Lower lobe of right lung (tissue), 2 donors: Measurements from ENCODE around the gene FAM120A. TPM values are rescaled to one million over a fixed set of nuclear protein-coding genes. Genes with fewer than 3 reads are reported as not detected.

Source experiments
- ATAC-seq, 2 donors: fragments of 200-7000 bp; cut with Tn5 transposase; one replicate each; pipeline ENCODE4 v1.9.1; 2020 to 2022; ENCODE audit warnings: mild to moderate bottlenecking in 2 of 2, moderate library complexity in 2 of 2
- DNase-seq: peaks from one replicate; pipeline ENCODE4 v3.0.0-alpha.2; 2020
- H3K27ac ChIP-seq: fragments of 200-600 bp; one replicate; pipeline ENCODE4 v1.8.0; 2022
- H3K27me3 ChIP-seq: fragments of 200-600 bp; one replicate; pipeline ENCODE4 v1.8.0; 2022; ENCODE audit warnings: low read depth
- H3K36me3 ChIP-seq: fragments of 200-600 bp; one replicate; pipeline ENCODE4 v1.8.0; 2022; ENCODE audit warnings: mild to moderate bottlenecking
- H3K4me1 ChIP-seq: fragments of 200-600 bp; one replicate; pipeline ENCODE4 v1.8.0; 2022
- H3K4me3 ChIP-seq: fragments of 200-600 bp; one replicate; pipeline ENCODE4 v1.8.0; 2022; ENCODE audit warnings: mild to moderate bottlenecking
- H3K9me3 ChIP-seq: fragments of 200-600 bp; one replicate; pipeline ENCODE4 v1.8.0; 2022
- CTCF ChIP-seq: fragments of 200-600 bp; IDR thresholded peaks from one replicate; pipeline ENCODE4 v1.8.0; 2022; ENCODE audit warnings: antibody characterized with exemption, mild to moderate bottlenecking
- intact Hi-C: fragments of 100-400 bp; cut with DNase I; formaldehyde crosslinking; loops from one replicate; pipeline ENCODE4 v1.11.0; 2022
- total RNA-seq: library from RNA; stranded (reverse); fragmentation: NEBNext Ultra II Directional; extraction: Animal tissue kit (Norgen Biotek cat#: 25700); gene quantifications from one replicate; pipeline ENCODE4 v1.2.1, GENCODE V29; 2021
- donor health status: DM: no; HTN: yes; CAD: no; lungs with severe emphysema.

FAM120A gene
- total RNA-seq, 1 donor from 2014 or later, result 114 TPM

- ATAC-seq (peak; percentile 29 to 31), DNase-seq (peak; percentile 77)
- Histone ChIP-seq H3K27me3 (no peaks in the 10 kb centered on the region), H3K9me3 (no peaks in the 10 kb centered on the region), H3K27ac (peak overlapping the region; percentile 97), H3K36me3 (peaks cover 26% of the 10 kb centered on the region), H3K4me3 (peak overlapping the region; percentile 79), H3K4me1 (peaks cover 49% of the 10 kb centered on the region)
- intact Hi-C loops, result no loop called here
- peak; percentile 21 for TF ChIP-seq CTCF
These were observed 594 bp downstream of the FAM120A start for GRCh38 chr9:93451849-93452709.

GRCh38 chr9:93452710-93453046 lies 1.2 kb downstream of the FAM120A start:
- TF ChIP-seq CTCF, result no peak
- ATAC-seq (peak; percentile 40 to 54), DNase-seq (peak; percentile 60)
- Histone ChIP-seq H3K4me3 (peak overlapping the region; percentile 79), H3K27me3 (no peaks in the 10 kb centered on the region), H3K9me3 (no peaks in the 10 kb centered on the region), H3K27ac (peak overlapping the region; percentile 97), H3K4me1 (peaks cover 55% of the 10 kb centered on the region), H3K36me3 (peaks cover 20% of the 10 kb centered on the region)
- intact Hi-C loops, result no loop called here

GRCh38 chr9:93453047-93453914 lies 1.8 kb downstream of the FAM120A start, which contains the start of gene FAM120AOS:
Gene FAM120AOS, minus strand, starts transcription at chr9:93453581. Its CDS starts 872 bp downstream, at chr9:93452709.
- peaks cover 14% of the 10 kb centered on the region for H3K36me3 ChIP-seq
- H3K27me3 ChIP-seq, result no peaks in the 10 kb centered on the region
- peak; percentile 94 for DNase-seq
- ATAC-seq, result peak; percentile 91
- H3K27ac ChIP-seq, result peak within 1 kb of the TSS; percentile 97
- intact Hi-C loops, result no loop called here
- H3K9me3 ChIP-seq, result no peaks in the 10 kb centered on the region
- peak within 1 kb of the TSS; percentile 79 for H3K4me3 ChIP-seq
- no peak for TF ChIP-seq CTCF
- peaks cover 61% of the 10 kb centered on the region for H3K4me1 ChIP-seq

GRCh38 chr9:93456022-93456421 lies 4.5 kb downstream of the FAM120A start:
- intact Hi-C loops, result no loop called here
- H3K4me3 ChIP-seq, result no peak overlapping the region
- DNase-seq (no peak), ATAC-seq (no peak)
- H3K4me1 ChIP-seq, result peaks cover 72% of the 10 kb centered on the region
- TF ChIP-seq CTCF, result no peak
- no peak overlapping the region for H3K27ac ChIP-seq
- H3K36me3 ChIP-seq, result no peaks in the 10 kb centered on the region
- H3K9me3 ChIP-seq, result no peaks in the 10 kb centered on the region
- no peaks in the 10 kb centered on the region for H3K27me3 ChIP-seq

GRCh38 chr9:93456504-93456903 lies 5.0 kb downstream of the FAM120A start:
- no peak overlapping the region for H3K4me3 ChIP-seq
- intact Hi-C loops, result no loop called here
- no peaks in the 10 kb centered on the region for H3K9me3 ChIP-seq
- peaks cover 75% of the 10 kb centered on the region for H3K4me1 ChIP-seq
- DNase-seq (no peak), ATAC-seq (no peak)
- TF ChIP-seq CTCF, result no peak
- no peaks in the 10 kb centered on the region for H3K27me3 ChIP-seq
- H3K27ac ChIP-seq, result no peak overlapping the region
- no peaks in the 10 kb centered on the region for H3K36me3 ChIP-seq
